GM12878 (cell line): ENCODE data around the gene ARHGAP15. TPM values are rescaled to one million over a fixed set of nuclear protein-coding genes. Genes with fewer than 3 reads are reported as not detected.

Experiments used
- ATAC-seq: fragments of 200-7000 bp; cut with Tn5 transposase; 3 replicates; pipeline ENCODE4 v1.9.1; 2020; ENCODE audit warnings: mild to moderate bottlenecking, moderate library complexity
- BruUV-seq: library from RNA; stranded (reverse); fragments of 400-500 nt; replicated peaks from 2 replicates; lab custom pipeline; 2021; lab: Mats Ljungman, UMichigan
- CTCF ChIA-PET: fragments of 300-600 bp; sonication (Branson Sonifier 250); formaldehyde crosslinking; extraction: SDS; loops from one replicate; lab custom pipeline; 2021; ENCODE audit warnings: inconsistent platforms; lab: Yijun Ruan, JAX
- POLR2A ChIA-PET: fragments of 350-600 bp; formaldehyde crosslinking; extraction: SDS; loops from one replicate; lab custom pipeline; 2021; ENCODE audit warnings: inconsistent platforms; lab: Charles Lee
- RAD21 ChIA-PET: fragments of 300-600 bp; sonication (Branson Sonifier 250); formaldehyde crosslinking; loops from one replicate; lab custom pipeline; 2023; ENCODE audit warnings: antibody characterized with exemption; ENCODE audit not compliant: unreplicated experiment; lab: Charles Lee
- SMC1A ChIA-PET: fragments of 300-600 bp; sonication (Branson Sonifier 250); formaldehyde crosslinking; loops from one replicate; lab custom pipeline; 2023; ENCODE audit not compliant: unreplicated experiment, uncharacterized antibody; lab: Charles Lee
- DNase-seq: peaks from one replicate; pipeline ENCODE4 v3.0.0-alpha.2; 2011; ENCODE audit warnings: low read depth, low spot score
- FAIRE-seq: peaks from 3 replicates; lab custom pipeline; 2011; peaks lifted over from hg19 to GRCh38; lab: Jason Lieb, UNC
- H2AFZ ChIP-seq: 2 replicates; pipeline ENCODE4 v1.6.0; 2011; ENCODE audit warnings: low read depth, low read length, control low read depth; ENCODE audit not compliant: control insufficient read depth
- H3K27ac ChIP-seq: 2 replicates; pipeline ENCODE4 v1.5.1; 2011; ENCODE audit warnings: control low read depth; ENCODE audit not compliant: control insufficient read depth, insufficient read depth
- H3K27me3 ChIP-seq, 2 experiments: replicated peaks in 1 of 2; 2 replicates each; pipeline versions ENCODE4 v1.6.0 to v1.6.1; 2011; ENCODE audit warnings: low read length in 1 of 2; ENCODE audit not compliant: control insufficient read depth in 2 of 2, insufficient read depth in 2 of 2
- H3K36me3 ChIP-seq, 2 experiments: 2 replicates each; pipeline ENCODE4 v1.5.1; 2011; ENCODE audit warnings: low read length in 1 of 2; ENCODE audit not compliant: control insufficient read depth in 2 of 2, insufficient read depth in 2 of 2
- H3K4me1 ChIP-seq: 2 replicates; pipeline ENCODE4 v1.6.1; 2011; ENCODE audit warnings: mild to moderate bottlenecking, low read length, moderate library complexity, mixed read lengths; ENCODE audit not compliant: control insufficient read depth, insufficient read depth
- H3K4me2 ChIP-seq: 2 replicates; pipeline ENCODE4 v1.6.0; 2011; ENCODE audit warnings: control low read depth; ENCODE audit not compliant: control insufficient read depth, insufficient read depth
- H3K4me3 ChIP-seq: fragments of 200-600 bp; sonication (generic); 2 replicates; pipeline ENCODE4 v1.5.1; 2016
- H3K79me2 ChIP-seq: 2 replicates; pipeline ENCODE4 v1.6.0; 2011; ENCODE audit warnings: low read length; ENCODE audit not compliant: control insufficient read depth, insufficient read depth
- H3K9ac ChIP-seq: 2 replicates; pipeline ENCODE4 v1.8.0; 2011; ENCODE audit warnings: low read length, control low read depth, mixed read lengths; ENCODE audit not compliant: control insufficient read depth, insufficient read depth
- H3K9me3 ChIP-seq: replicated peaks from 3 replicates; pipeline ENCODE4 v1.5.1; 2011; ENCODE audit warnings: mild to moderate bottlenecking, low read length; ENCODE audit not compliant: control insufficient read depth, insufficient read depth
- H4K20me1 ChIP-seq: 2 replicates; pipeline ENCODE4 v1.6.0; 2011; ENCODE audit not compliant: control insufficient read depth, insufficient read depth
- ESRRA ChIP-seq: IDR thresholded peaks from 2 replicates; pipeline ENCODE4 v1.6.1; 2012; ENCODE audit warnings: mild to moderate bottlenecking, low read length, improper control_type of control experiment
- FOXM1 ChIP-seq: IDR thresholded peaks from 2 replicates; pipeline ENCODE4 v1.6.1; 2012; ENCODE audit warnings: low read depth, mild to moderate bottlenecking, inconsistent platforms, low read length, moderate library complexity
- HCFC1 ChIP-seq: fragments of 150-350 bp; IDR thresholded peaks from 2 replicates; pipeline ENCODE4 v1.6.1; 2014; ENCODE audit warnings: low read length
- KAT2A ChIP-seq: conservative IDR thresholded peaks from 2 replicates; pipeline ENCODE4 v1.6.1; 2011; ENCODE audit warnings: low read depth, low read length; ENCODE audit not compliant: control insufficient read depth
- MXI1 ChIP-seq: fragments of 150-350 bp; IDR thresholded peaks from 2 replicates; pipeline ENCODE4 v1.6.1; 2011; ENCODE audit warnings: low read depth, mild to moderate bottlenecking, inconsistent platforms, low read length, improper control_type of control experiment
- PAX5 ChIP-seq: IDR thresholded peaks from 2 replicates; pipeline ENCODE4 v1.6.1; 2011; ENCODE audit warnings: low read depth, low read length, borderline replicate concordance
- PAX8 ChIP-seq: fragments of 450-650 bp; IDR thresholded peaks from 2 replicates; pipeline ENCODE4 v1.6.1; 2017; ENCODE audit warnings: mild to moderate bottlenecking, moderate library complexity
- SREBF1 ChIP-seq: IDR thresholded peaks from 2 replicates; pipeline ENCODE4 v1.6.1; 2012; ENCODE audit warnings: mild to moderate bottlenecking, low read length
- USF1 ChIP-seq: IDR thresholded peaks from 2 replicates; pipeline ENCODE4 v1.6.1; 2011; ENCODE audit warnings: borderline replicate concordance, low read depth, mild to moderate bottlenecking, moderate library complexity, mixed read lengths, low read length; ENCODE audit not compliant: insufficient read depth; ENCODE audit errors: extremely low read length
- ZZZ3 ChIP-seq: IDR thresholded peaks from 2 replicates; pipeline ENCODE4 v1.6.1; 2011; ENCODE audit warnings: low read depth; ENCODE audit not compliant: control insufficient read depth, insufficient read length
- WGBS: methylation state at CpG from one replicate; pipeline ENCODE4 v1.1.6; 2016; ENCODE audit warnings: low lambda C conversion rate; ENCODE audit not compliant: insufficient replicate concordance, insufficient coverage; ENCODE audit errors: missing lambda C conversion rate; 5-methylcytosine and 5-hydroxymethylcytosine counted together
- in situ Hi-C: fragments of 300-500 bp; cut with MboI; formaldehyde crosslinking; loops from 9 replicates; pipeline ENCODE4 v1.14.3; 2018; ENCODE audit warnings: mixed read lengths
- intact Hi-C: fragments of 100-400 bp; cut with micrococcal nuclease; formaldehyde crosslinking; loops from one replicate; pipeline ENCODE4 v1.14.2; 2022; ENCODE audit not compliant: unreplicated experiment
- polyA plus RNA-seq, 11 experiments: library from polyadenylated mRNA; depleted of rRNA in 4 of 11; unstranded in 6 of 11; stranded (reverse) in 5 of 11; fragments of >200 nt; fragmentation: Nextera tagmentation in 4 of 11; fragmentation: Illumina TruSeq in 1 of 11; extraction: Ambion mirVana in 4 of 11; extraction: Trizol in 1 of 11; gene quantifications; 1 replicate in 1 of 11; 2 replicates in 10 of 11; pipeline versions ENCODE4 v1.2.1 to v1.2.3, GENCODE V29; 2011 to 2016; ENCODE audit warnings: inconsistent platforms in 2 of 11, missing spikeins in 2 of 11, low read depth in 1 of 11
- total RNA-seq, 4 experiments: library from RNA; depleted of rRNA in 3 of 4; stranded (reverse); fragments of >200 nt in 3 of 4; fragmentation: Illumina TruSeq in 1 of 4; extraction: Trizol in 1 of 4; gene quantifications; 2 replicates each; pipeline versions ENCODE4 v1.2.1 to v1.2.3, GENCODE V29; 2013 to 2021
- TF ChIP-seq, protein P1 (sequence below): fragments of 450-650 bp; IDR thresholded peaks from 2 replicates; pipeline ENCODE4 v1.6.1; 2016; ENCODE audit warnings: mild to moderate bottlenecking

ARHGAP15 gene
- total and polyA plus RNA-seq, 10 of the 15 experiments (the other 5 are each of a cell fraction or from before 2014, with no cell fraction given): 38.0 to 92.6 (median 66.7) TPM

- ChIA-PET SMC1A (interaction anchor here (0.7 to 1.6 kb wide), 4 partner anchors 15 to 142 kb away, joined by 3 to 5 read pairs (median 4); no protein-coding TSS in a partner anchor), RAD21 (no interaction called here), CTCF (interaction anchor here (0.8 to 1.3 kb wide), 3 partner anchors 11 to 142 kb away, joined by 4 to 10 read pairs (median 5); no protein-coding TSS in a partner anchor), POLR2A (no interaction called here)
- DNase-seq (no peak), FAIRE-seq (no peak), ATAC-seq (no peak)
- no peaks in the 10 kb centered on the region for H3K79me2 ChIP-seq
- intact Hi-C loops (no loop called here), in situ Hi-C loops (no loop called here)
- H3K4me3 ChIP-seq: no peak overlapping the region
- H2AFZ ChIP-seq: no peak overlapping the region; the same call in 1 of the 2 replicates
- WGBS: 100% methylated on average over 3 of the region's 3 CpGs
- H3K27me3 ChIP-seq: no peaks in the 10 kb centered on the region
- no peak overlapping the region for H3K27ac ChIP-seq
- H3K4me2 ChIP-seq: no peak overlapping the region
- BruUV-seq: no TSS peak
- no peak for TF ChIP-seq HCFC1
- no peak for TF ChIP-seq ESRRA
- TF ChIP-seq PAX5: no peak
- no peak for TF ChIP-seq SREBF1
- H3K36me3 ChIP-seq: no peaks in the 10 kb centered on the region
- H3K4me1 ChIP-seq: peaks cover 7% of the 10 kb centered on the region
- no peaks in the 10 kb centered on the region; the same call in 2 of the 3 replicates for H3K9me3 ChIP-seq
- no peaks in the 10 kb centered on the region for H4K20me1 ChIP-seq
- H3K9ac ChIP-seq: no peak overlapping the region
These were observed 12.0 kb upstream of the ARHGAP15 start for GRCh38 chr2:143117225-143117624.

GRCh38 chr2:143121079-143121478 is 8.1 kb upstream of the ARHGAP15 start:
- FAIRE-seq: no peak
- Histone ChIP-seq H3K4me2 (peak overlapping the region; percentile 41), H3K27ac (peak overlapping the region; percentile 30), H3K4me1 (peaks cover 7% of the 10 kb centered on the region), H3K27me3 (no peaks in the 10 kb centered on the region), H3K4me3 (no peak overlapping the region), H3K36me3 (no peaks in the 10 kb centered on the region), H3K79me2 (no peaks in the 10 kb centered on the region), H3K9me3 (no peaks in the 10 kb centered on the region; the same call in 2 of the 3 replicates), H4K20me1 (no peaks in the 10 kb centered on the region), H2AFZ (peak overlapping the region; percentile 68), H3K9ac (no peak overlapping the region)
- TF ChIP-seq PAX8 (no peak), MXI1 (no peak), KAT2A (no peak), ZZZ3 (no peak), USF1 (no peak), FOXM1 (no peak)
- TF ChIP-seq, protein P1, sequence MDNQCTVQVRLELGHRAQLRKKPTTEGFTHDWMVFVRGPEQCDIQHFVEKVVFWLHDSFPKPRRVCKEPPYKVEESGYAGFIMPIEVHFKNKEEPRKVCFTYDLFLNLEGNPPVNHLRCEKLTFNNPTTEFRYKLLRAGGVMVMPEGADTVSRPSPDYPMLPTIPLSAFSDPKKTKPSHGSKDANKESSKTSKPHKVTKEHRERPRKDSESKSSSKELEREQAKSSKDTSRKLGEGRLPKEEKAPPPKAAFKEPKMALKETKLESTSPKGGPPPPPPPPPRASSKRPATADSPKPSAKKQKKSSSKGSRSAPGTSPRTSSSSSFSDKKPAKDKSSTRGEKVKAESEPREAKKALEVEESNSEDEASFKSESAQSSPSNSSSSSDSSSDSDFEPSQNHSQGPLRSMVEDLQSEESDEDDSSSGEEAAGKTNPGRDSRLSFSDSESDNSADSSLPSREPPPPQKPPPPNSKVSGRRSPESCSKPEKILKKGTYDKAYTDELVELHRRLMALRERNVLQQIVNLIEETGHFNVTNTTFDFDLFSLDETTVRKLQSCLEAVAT: no peak
- SMC1A ChIA-PET: interaction anchor here (0.8 to 2.3 kb wide), 13 partner anchors 9 to 137 kb away, joined by 3 to 18 read pairs (median 3); partner anchors contain the start of gene ARHGAP15
- WGBS: 0% methylated on average over 1 of the region's 1 CpG
- CTCF ChIA-PET: interaction anchor here (0.6 to 3.0 kb wide), 9 partner anchors 9 to 163 kb away, joined by 3 to 16 read pairs (median 5); no protein-coding TSS in a partner anchor
- no peak for DNase-seq
- in situ Hi-C loops (no loop called here), intact Hi-C loops (no loop called here)
- ATAC-seq: peak; percentile 62
- BruUV-seq: no TSS peak
- RAD21 ChIA-PET: interaction anchor here (0.8 to 1.0 kb wide), 6 partner anchors 9 to 40 kb away, joined by 3 to 7 read pairs (median 4); no protein-coding TSS in a partner anchor
- POLR2A ChIA-PET: interaction anchor here (1.0 to 1.3 kb wide), 2 partner anchors 10 to 20 kb away, joined by 3 to 6 read pairs; no protein-coding TSS in a partner anchor
